GM12892 (cell line): Measurements from ENCODE around the gene SH3BP4.

Experiments used
- POLR2A ChIP-seq: IDR thresholded peaks from 2 replicates; pipeline ENCODE4 v1.6.1; 2011; ENCODE audit warnings: low read depth, low read length, control low read depth
- TAF1 ChIP-seq: IDR thresholded peaks from 2 replicates; pipeline ENCODE4 v1.6.1; 2011; ENCODE audit warnings: low read depth, mild to moderate bottlenecking, control low read depth, low read length, borderline replicate concordance

- TF ChIP-seq POLR2A (no peak), TAF1 (no peak)
Observed at GRCh38 chr2:235098269-235098668, 146.5 kb downstream of the SH3BP4 start.
